Measurements from ENCODE around the gene PKDREJ.

DNA sequence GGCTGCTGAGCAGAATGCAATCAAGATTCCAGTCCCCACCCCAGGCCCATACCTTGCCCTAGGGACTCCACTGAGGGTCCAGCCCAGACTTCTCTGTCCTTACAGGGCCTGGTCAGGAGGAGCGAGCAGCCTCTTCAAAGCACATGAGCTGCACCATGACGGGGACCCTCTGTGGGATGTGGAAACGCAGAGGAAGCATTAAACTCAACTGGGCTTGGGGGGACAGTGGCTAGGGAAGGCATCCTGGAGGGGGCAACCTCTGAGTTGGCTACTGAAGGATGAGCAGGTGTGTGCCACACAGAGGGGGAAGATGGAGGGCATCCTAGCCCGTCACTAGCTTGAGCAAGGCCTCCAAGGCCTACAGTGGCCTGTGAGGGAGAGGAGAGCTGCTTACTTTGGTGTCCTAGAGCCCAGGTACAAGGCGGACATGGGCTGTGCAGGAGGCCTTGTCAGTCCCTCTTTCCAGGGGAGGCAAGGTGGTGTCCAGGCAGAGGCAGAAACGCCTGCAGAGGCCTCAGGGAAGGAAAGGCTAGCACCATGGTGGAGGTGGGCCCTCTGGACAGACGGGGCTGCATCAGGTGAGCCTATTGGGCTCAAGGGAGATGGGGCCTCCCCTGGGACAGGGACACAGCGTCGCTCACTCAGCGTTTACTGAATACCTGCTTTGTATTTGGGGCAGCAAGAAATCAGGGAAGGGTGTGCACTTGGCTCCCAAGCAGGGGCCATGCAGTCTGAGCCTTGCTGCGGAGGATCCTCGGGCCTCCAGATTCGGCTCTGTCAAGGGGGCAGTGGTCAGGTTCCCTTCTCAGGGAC is 18.9 kb upstream of the PKDREJ start:
- TF ChIP-seq, protein P1, sequence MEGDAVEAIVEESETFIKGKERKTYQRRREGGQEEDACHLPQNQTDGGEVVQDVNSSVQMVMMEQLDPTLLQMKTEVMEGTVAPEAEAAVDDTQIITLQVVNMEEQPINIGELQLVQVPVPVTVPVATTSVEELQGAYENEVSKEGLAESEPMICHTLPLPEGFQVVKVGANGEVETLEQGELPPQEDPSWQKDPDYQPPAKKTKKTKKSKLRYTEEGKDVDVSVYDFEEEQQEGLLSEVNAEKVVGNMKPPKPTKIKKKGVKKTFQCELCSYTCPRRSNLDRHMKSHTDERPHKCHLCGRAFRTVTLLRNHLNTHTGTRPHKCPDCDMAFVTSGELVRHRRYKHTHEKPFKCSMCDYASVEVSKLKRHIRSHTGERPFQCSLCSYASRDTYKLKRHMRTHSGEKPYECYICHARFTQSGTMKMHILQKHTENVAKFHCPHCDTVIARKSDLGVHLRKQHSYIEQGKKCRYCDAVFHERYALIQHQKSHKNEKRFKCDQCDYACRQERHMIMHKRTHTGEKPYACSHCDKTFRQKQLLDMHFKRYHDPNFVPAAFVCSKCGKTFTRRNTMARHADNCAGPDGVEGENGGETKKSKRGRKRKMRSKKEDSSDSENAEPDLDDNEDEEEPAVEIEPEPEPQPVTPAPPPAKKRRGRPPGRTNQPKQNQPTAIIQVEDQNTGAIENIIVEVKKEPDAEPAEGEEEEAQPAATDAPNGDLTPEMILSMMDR (IDR thresholded peaks at IDR 0.05; ENCODE audit: poor library complexity, severe bottlenecking) = no peak
- TF ChIP-seq, protein P2, sequence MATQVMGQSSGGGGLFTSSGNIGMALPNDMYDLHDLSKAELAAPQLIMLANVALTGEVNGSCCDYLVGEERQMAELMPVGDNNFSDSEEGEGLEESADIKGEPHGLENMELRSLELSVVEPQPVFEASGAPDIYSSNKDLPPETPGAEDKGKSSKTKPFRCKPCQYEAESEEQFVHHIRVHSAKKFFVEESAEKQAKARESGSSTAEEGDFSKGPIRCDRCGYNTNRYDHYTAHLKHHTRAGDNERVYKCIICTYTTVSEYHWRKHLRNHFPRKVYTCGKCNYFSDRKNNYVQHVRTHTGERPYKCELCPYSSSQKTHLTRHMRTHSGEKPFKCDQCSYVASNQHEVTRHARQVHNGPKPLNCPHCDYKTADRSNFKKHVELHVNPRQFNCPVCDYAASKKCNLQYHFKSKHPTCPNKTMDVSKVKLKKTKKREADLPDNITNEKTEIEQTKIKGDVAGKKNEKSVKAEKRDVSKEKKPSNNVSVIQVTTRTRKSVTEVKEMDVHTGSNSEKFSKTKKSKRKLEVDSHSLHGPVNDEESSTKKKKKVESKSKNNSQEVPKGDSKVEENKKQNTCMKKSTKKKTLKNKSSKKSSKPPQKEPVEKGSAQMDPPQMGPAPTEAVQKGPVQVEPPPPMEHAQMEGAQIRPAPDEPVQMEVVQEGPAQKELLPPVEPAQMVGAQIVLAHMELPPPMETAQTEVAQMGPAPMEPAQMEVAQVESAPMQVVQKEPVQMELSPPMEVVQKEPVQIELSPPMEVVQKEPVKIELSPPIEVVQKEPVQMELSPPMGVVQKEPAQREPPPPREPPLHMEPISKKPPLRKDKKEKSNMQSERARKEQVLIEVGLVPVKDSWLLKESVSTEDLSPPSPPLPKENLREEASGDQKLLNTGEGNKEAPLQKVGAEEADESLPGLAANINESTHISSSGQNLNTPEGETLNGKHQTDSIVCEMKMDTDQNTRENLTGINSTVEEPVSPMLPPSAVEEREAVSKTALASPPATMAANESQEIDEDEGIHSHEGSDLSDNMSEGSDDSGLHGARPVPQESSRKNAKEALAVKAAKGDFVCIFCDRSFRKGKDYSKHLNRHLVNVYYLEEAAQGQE (IDR thresholded peaks at IDR 0.05; ENCODE audit: borderline replicate concordance) = no peak
- no peak for TF ChIP-seq RAD21 (conservative IDR thresholded peaks at IDR 0.05)
